ENCODE data around the gene PCDH12. TPM values are rescaled to one million over a fixed set of nuclear protein-coding genes. Genes with fewer than 3 reads are reported as not detected.
A peak's percentile ranks its signal among the peaks of the same experiment; 100 is the strongest.

Gene PCDH12
- total RNA-seq, 1 experiment from 2014 or later = 0.75 TPM

DNA sequence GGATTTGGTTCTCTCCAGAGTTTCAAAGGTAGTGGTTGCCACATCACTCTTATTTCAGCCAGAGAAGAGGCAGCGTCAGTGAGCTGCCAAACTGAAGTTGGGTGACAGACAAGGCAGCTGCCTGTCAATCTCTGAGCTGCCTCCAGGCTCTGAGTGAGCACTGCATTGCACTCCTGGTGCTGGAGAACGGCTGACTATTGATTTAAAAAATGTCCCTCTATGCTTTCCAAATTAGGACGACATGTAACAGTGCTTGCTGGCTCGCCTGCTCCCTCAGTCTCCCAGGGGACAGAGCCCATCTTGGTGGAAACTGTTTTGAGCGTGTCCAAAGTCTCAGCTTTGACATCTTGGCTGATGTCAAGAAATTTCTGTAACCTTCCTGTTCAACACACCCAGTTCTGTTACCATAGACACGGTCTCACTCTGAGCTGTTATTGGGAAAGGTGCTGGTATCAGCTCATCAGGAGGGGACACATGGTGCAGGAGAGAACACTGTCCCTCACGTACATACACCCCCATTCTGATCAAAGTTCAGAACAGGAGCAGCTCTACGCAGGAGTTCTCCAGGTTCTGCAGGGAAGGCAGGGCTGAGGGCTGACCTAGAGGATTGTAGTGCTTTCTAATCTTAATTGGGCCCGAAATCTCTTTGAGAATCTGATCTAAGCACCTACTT, 15.7 kb downstream of the PCDH12 start:
- H3K27ac ChIP-seq (ENCODE audit: low read depth, low read length, poor library complexity, severe bottlenecking) = no peak overlapping the region
- BruUV-seq (replicated peaks) = no TSS peak
- no peaks in the 10 kb centered on the region for H3K9me3 ChIP-seq (ENCODE audit: low read depth, low read length, poor library complexity, severe bottlenecking)
- H3K4me3 ChIP-seq (ENCODE audit: low read depth, low read length, poor library complexity, severe bottlenecking) = no peak overlapping the region
- no peaks in the 10 kb centered on the region for H3K27me3 ChIP-seq (replicated peaks; ENCODE audit: insufficient read depth, low read depth, low read length, poor library complexity)
- ChIA-PET POLR2A (ENCODE audit: low non-redundant PET) (no interaction called here), CTCF (no interaction called here)
- intact Hi-C loops (cut with micrococcal nuclease; ENCODE audit: unreplicated experiment) = no loop called here
- H3K4me1 ChIP-seq (ENCODE audit: insufficient read depth, low read length, poor library complexity, severe bottlenecking) = peaks cover 7% of the 10 kb centered on the region
- no peak for DNase-seq (ENCODE audit: low spot score)
- H3K36me3 ChIP-seq (ENCODE audit: insufficient read depth, low read length, poor library complexity, severe bottlenecking) = peaks cover 9% of the 10 kb centered on the region
- TF ChIP-seq EZH2 (IDR thresholded peaks at IDR 0.05; ENCODE audit: borderline replicate concordance, low read depth, low read length, poor library complexity, severe bottlenecking) (no peak), CTCF (conservative IDR thresholded peaks at IDR 0.05; ENCODE audit: low read depth, low read length) (no peak)

DNA sequence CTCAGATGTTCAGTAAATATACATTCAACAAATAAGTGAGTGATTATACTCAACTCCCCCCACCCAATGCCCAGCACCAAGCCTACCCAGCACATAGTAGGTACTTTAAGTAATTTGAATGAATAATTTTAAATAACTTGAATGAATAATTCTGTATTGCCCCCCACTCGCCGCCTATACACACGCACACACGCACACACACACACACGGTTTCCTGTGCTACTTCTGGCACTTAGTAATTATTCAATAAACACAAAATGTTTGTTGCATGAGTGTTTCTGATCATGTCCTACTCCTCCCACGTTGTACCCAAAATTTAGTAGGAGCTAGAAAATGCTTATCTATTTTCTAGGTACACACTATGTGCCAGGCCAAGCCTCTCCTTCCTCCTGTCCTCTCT, 16.2 kb downstream of the PCDH12 start:
- no peaks in the 10 kb centered on the region for H3K27me3 ChIP-seq (replicated peaks; ENCODE audit: insufficient read depth, low read depth, low read length, poor library complexity)
- peaks cover 15% of the 10 kb centered on the region for H3K36me3 ChIP-seq (ENCODE audit: insufficient read depth, low read length, poor library complexity, severe bottlenecking)
- no peak overlapping the region for H3K27ac ChIP-seq (ENCODE audit: low read depth, low read length, poor library complexity, severe bottlenecking)
- no peaks in the 10 kb centered on the region for H3K9me3 ChIP-seq (ENCODE audit: low read depth, low read length, poor library complexity, severe bottlenecking)
- BruUV-seq (replicated peaks) = no TSS peak
- ChIA-PET CTCF (no interaction called here), POLR2A (ENCODE audit: low non-redundant PET) (no interaction called here)
- H3K4me3 ChIP-seq (ENCODE audit: low read depth, low read length, poor library complexity, severe bottlenecking) = no peak overlapping the region
- no peak for DNase-seq (ENCODE audit: low spot score)
- intact Hi-C loops (cut with micrococcal nuclease; ENCODE audit: unreplicated experiment) = no loop called here
- TF ChIP-seq CTCF (conservative IDR thresholded peaks at IDR 0.05; ENCODE audit: low read depth, low read length) = no peak
- no peak for TF ChIP-seq EZH2 (IDR thresholded peaks at IDR 0.05; ENCODE audit: borderline replicate concordance, low read depth, low read length, poor library complexity, severe bottlenecking)
- H3K4me1 ChIP-seq (ENCODE audit: insufficient read depth, low read length, poor library complexity, severe bottlenecking) = peaks cover 7% of the 10 kb centered on the region

- BruUV-seq (replicated peaks) = no TSS peak
- intact Hi-C loops (cut with micrococcal nuclease; ENCODE audit: unreplicated experiment) = no loop called here
- H3K27ac ChIP-seq (ENCODE audit: low read depth, low read length, poor library complexity, severe bottlenecking) = no peak overlapping the region
- peak; percentile 58 for DNase-seq (ENCODE audit: low spot score)
- CTCF ChIA-PET = no interaction called here
- no peak overlapping the region for H3K4me3 ChIP-seq (ENCODE audit: low read depth, low read length, poor library complexity, severe bottlenecking)
- no peak for TF ChIP-seq EZH2 (IDR thresholded peaks at IDR 0.05; ENCODE audit: borderline replicate concordance, low read depth, low read length, poor library complexity, severe bottlenecking)
- TF ChIP-seq CTCF (conservative IDR thresholded peaks at IDR 0.05; ENCODE audit: low read depth, low read length) = no peak
- peaks cover 19% of the 10 kb centered on the region for H3K36me3 ChIP-seq (ENCODE audit: insufficient read depth, low read length, poor library complexity, severe bottlenecking)
- H3K9me3 ChIP-seq (ENCODE audit: low read depth, low read length, poor library complexity, severe bottlenecking) = no peaks in the 10 kb centered on the region
- no peaks in the 10 kb centered on the region for H3K27me3 ChIP-seq (replicated peaks; ENCODE audit: insufficient read depth, low read depth, low read length, poor library complexity)
- POLR2A ChIA-PET (ENCODE audit: low non-redundant PET) = no interaction called here
- H3K4me1 ChIP-seq (ENCODE audit: insufficient read depth, low read length, poor library complexity, severe bottlenecking) = peaks cover 7% of the 10 kb centered on the region
These were observed 16.7 kb downstream of the PCDH12 start for GRCh38 chr5:141941307-141941706.

All from A673 (cell line).